ENCODE data around the gene CAV1. TPM values are rescaled to one million over a fixed set of nuclear protein-coding genes. Genes with fewer than 3 reads are reported as not detected.

Gene CAV1
- total and polyA plus RNA-seq, 2 of the 4 experiments (the other 2 are of a cell fraction) = 1,592 to 1,808 TPM

DNA sequence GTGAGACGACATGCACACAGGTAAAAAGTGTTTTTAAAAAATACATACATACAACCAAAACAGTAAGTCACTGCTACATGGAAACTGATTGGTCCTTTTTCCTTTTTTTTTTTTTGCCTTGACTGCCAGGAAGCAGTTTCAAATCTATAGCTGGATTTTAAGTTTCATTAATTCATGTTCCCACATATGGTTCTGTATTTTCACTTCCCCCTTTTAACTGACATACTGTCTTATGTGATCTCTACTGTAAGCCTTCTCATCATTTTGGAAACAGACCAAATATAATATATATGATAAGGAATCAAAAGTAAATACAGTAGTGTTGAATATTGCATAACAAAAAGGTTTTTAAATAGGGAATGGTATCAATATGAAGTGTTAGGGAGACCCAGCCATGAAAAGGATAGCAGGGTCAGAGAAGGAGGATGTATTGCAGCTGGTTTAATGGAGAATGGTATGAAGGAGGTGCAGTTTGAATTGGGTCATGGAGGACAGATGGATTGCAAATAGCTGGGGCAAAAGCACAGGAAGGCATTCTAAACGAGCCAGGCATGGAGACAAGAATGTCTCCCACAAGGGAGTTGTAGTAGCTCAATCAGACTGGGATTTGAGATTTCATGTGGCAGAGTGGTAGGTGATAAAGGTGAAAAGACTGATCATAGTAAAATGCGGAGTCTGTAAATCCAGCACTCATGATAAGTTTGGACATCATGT lies 5.4 kb downstream of the CAV1 start (continued):
- TF ChIP-seq CEBPB (IDR thresholded peaks at IDR 0.05; ENCODE audit: low read depth, low read length) (no peak), NFE2L2 (IDR thresholded peaks at IDR 0.05; ENCODE audit: low read depth, low read length) (no peak), MXI1 (IDR thresholded peaks at IDR 0.05; ENCODE audit: borderline replicate concordance, low read depth, low read length) (no peak)

DNA sequence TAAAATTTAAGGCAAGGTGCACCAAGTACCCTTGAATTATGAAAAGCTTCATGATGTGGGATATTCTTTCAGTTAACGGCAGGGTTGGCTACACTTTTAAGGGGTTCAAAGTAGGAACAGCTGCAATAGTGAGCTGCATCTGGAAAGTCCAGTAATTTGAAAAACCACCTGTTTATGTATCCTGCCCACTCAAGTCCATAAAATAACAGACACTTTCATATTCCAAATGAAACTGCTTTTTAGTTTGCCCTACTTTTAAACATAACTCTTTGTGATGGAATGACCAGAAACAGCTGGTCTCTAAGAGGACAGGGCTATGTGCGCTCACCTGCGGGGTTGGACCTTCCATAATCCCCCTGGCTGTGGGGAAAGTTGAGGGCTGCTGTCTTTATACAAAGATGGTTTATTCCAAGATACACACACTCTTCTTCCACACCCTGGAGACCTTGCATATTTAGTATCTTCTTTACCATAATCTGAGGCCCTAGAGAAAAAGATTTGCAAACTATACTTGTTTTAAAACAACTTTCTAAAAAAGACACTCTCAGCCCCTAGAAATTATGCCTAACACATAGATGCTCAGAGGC lies 7.4 kb downstream of the CAV1 start:
- Histone ChIP-seq H3K9me3 (ENCODE audit: control insufficient read depth, insufficient read depth, low read length) (no peaks in the 10 kb centered on the region), H4K20me1 (ENCODE audit: insufficient read depth, low read length) (peaks cover 47% of the 10 kb centered on the region; the same call in 1 of the 2 replicates), H3K4me3 (ENCODE audit: insufficient read depth, low read depth, low read length) (no peak overlapping the region), H4K91ac (ENCODE audit: insufficient read depth, low read depth, low read length) (no peak overlapping the region; the same call in 1 of the 2 replicates), H3K14ac (replicated peaks; ENCODE audit: low read depth, low read length) (no peak overlapping the region), H3K27me3 (ENCODE audit: control insufficient read depth, insufficient read depth, low read length) (no peaks in the 10 kb centered on the region), H3K4ac (ENCODE audit: low read depth, low read length) (no peak overlapping the region), H3K36me3 (ENCODE audit: control insufficient read depth, insufficient read depth, low read length) (peaks cover 36% of the 10 kb centered on the region), H3K23ac (ENCODE audit: low read depth, low read length) (peak overlapping the region; percentile 18; the same call in 1 of the 2 replicates), H3K79me1 (ENCODE audit: low read depth in 1 of 2, low read length in 2 of 2) (peaks cover 13 to 37% of the 10 kb centered on the region in 2 experiments), H3K9ac (ENCODE audit: low read depth, low read length) (no peak overlapping the region), H3K56ac (ENCODE audit: extremely low read depth, insufficient read depth, low read length) (no peak overlapping the region), H3K27ac (ENCODE audit: insufficient read depth, low read length) (no peak overlapping the region), H3K4me1 (ENCODE audit: control insufficient read depth, insufficient read depth, low read length) (peaks cover 18% of the 10 kb centered on the region), H2AFZ (replicated peaks; ENCODE audit: low read length, poor library complexity) (no peak overlapping the region), H3K9me1 (ENCODE audit: insufficient read depth, low read length) (peaks cover 17% of the 10 kb centered on the region), H2BK5ac (ENCODE audit: low read depth, low read length, poor library complexity, severe bottlenecking) (no peak overlapping the region), H3K4me2 (ENCODE audit: low read depth, low read length) (peak overlapping the region; percentile 27), H3K18ac (ENCODE audit: low read depth, low read length) (no peak overlapping the region), H2AK9ac (replicated peaks; ENCODE audit: low read depth, low read length, poor library complexity) (no peak overlapping the region), H2BK15ac (ENCODE audit: low read depth, low read length) (no peak overlapping the region), H4K5ac (ENCODE audit: low read depth, low read length) (no peak overlapping the region), H4K8ac (ENCODE audit: low read depth in 2 of 2, low read length in 2 of 2) (no peak overlapping the region), H2BK20ac (ENCODE audit: low read depth, low read length) (no peak overlapping the region), H2BK120ac (ENCODE audit: low read depth, low read length) (no peak overlapping the region), H2AK5ac (ENCODE audit: low read depth, low read length) (no peak overlapping the region)
- CTCF ChIA-PET = interaction anchor here (0.6 to 1.4 kb wide), 4 partner anchors 27 to 698 kb away, joined by 3 to 4 read pairs (median 3); no protein-coding TSS in a partner anchor
- ATAC-seq (ENCODE audit: low read depth) = no peak
- POLR2A ChIA-PET (ENCODE audit: unreplicated experiment) = interaction anchor here (0.8 kb wide), 1 partner anchor 36 kb away, joined by 4 read pairs; no protein-coding TSS in a partner anchor
- in situ Hi-C loops (cut with MboI; ENCODE audit: low sequenced_read_pairs) = loop anchor here (10.0 kb wide), 1 partner anchor 53 kb away; no protein-coding TSS in a partner anchor
- WGBS, 2 experiments (ENCODE audit: extremely low coverage in 2 of 2, insufficient read length in 1 of 2) = no CpG with 5 or more reads among the region's 3 CpGs
- TF ChIP-seq MAFK (IDR thresholded peaks at IDR 0.05; ENCODE audit: low read depth, low read length) = no peak
- TF ChIP-seq SMC3 (IDR thresholded peaks at IDR 0.05; ENCODE audit: low read depth, low read length) = no peak
- no peak for TF ChIP-seq POLR2A (IDR thresholded peaks at IDR 0.05; ENCODE audit: low read depth, low read length)
- no peak for TF ChIP-seq RFX5 (IDR thresholded peaks at IDR 0.05; ENCODE audit: low read depth, low read length)
- TF ChIP-seq FOS (IDR thresholded peaks at IDR 0.05; ENCODE audit: low read depth, low read length) = no peak
- no peak for TF ChIP-seq RAD21 (IDR thresholded peaks at IDR 0.05; ENCODE audit: low read length)
- TF ChIP-seq, protein P1, sequence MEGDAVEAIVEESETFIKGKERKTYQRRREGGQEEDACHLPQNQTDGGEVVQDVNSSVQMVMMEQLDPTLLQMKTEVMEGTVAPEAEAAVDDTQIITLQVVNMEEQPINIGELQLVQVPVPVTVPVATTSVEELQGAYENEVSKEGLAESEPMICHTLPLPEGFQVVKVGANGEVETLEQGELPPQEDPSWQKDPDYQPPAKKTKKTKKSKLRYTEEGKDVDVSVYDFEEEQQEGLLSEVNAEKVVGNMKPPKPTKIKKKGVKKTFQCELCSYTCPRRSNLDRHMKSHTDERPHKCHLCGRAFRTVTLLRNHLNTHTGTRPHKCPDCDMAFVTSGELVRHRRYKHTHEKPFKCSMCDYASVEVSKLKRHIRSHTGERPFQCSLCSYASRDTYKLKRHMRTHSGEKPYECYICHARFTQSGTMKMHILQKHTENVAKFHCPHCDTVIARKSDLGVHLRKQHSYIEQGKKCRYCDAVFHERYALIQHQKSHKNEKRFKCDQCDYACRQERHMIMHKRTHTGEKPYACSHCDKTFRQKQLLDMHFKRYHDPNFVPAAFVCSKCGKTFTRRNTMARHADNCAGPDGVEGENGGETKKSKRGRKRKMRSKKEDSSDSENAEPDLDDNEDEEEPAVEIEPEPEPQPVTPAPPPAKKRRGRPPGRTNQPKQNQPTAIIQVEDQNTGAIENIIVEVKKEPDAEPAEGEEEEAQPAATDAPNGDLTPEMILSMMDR (conservative IDR thresholded peaks at IDR 0.05; ENCODE audit: low read depth, low read length) = no peak
- TF ChIP-seq, protein P2, sequence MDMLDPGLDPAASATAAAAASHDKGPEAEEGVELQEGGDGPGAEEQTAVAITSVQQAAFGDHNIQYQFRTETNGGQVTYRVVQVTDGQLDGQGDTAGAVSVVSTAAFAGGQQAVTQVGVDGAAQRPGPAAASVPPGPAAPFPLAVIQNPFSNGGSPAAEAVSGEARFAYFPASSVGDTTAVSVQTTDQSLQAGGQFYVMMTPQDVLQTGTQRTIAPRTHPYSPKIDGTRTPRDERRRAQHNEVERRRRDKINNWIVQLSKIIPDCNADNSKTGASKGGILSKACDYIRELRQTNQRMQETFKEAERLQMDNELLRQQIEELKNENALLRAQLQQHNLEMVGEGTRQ (IDR thresholded peaks at IDR 0.05; ENCODE audit: low read depth, low read length) = no peak
- TF ChIP-seq CHD1 (IDR thresholded peaks at IDR 0.05; ENCODE audit: low read depth, low read length) = no peak
- no peak for TF ChIP-seq MXI1 (IDR thresholded peaks at IDR 0.05; ENCODE audit: borderline replicate concordance, low read depth, low read length)
- no peak for TF ChIP-seq BHLHE40 (IDR thresholded peaks at IDR 0.05; ENCODE audit: low read depth, low read length)
- TF ChIP-seq NFE2L2 (IDR thresholded peaks at IDR 0.05; ENCODE audit: low read depth, low read length) = no peak
- TF ChIP-seq RCOR1 (IDR thresholded peaks at IDR 0.05; ENCODE audit: insufficient replicate concordance, low read length) = no peak
- no peak for DNase-seq
- intact Hi-C loops (cut with micrococcal nuclease) = no loop called here
- dilution Hi-C loops (cut with HindIII; ENCODE audit: low sequenced_read_pairs, unreplicated experiment) = no loop called here
- no TSS peak for BruUV-seq (replicated peaks)
